B cell (primary cell): ENCODE results near the gene AP2S1. TPM values are rescaled to one million over a fixed set of nuclear protein-coding genes. Genes with fewer than 3 reads are reported as not detected.
A peak's percentile ranks its signal among the peaks of the same experiment; 100 is the strongest.

Experiments
- ATAC-seq: fragments of 200-7000 bp; cut with Tn5 transposase; one replicate; pipeline ENCODE4 v1.10.0; 2021; ENCODE audit warnings: low read depth, mild to moderate bottlenecking, moderate number of reproducible peaks, moderate library complexity
- CTCF ChIA-PET: fragments of 350-600 bp; sonication (Branson Sonifier 250); formaldehyde crosslinking; loops from one replicate; lab custom pipeline; 2021; ENCODE audit warnings: antibody characterized with exemption, inconsistent platforms; lab: Charles Lee
- POLR2A ChIA-PET: fragments of 350-600 bp; sonication (Branson Sonifier 250); formaldehyde crosslinking; loops from one replicate; lab custom pipeline; 2021; ENCODE audit warnings: antibody characterized with exemption; lab: Charles Lee
- DNase-seq: peaks from one replicate; pipeline ENCODE4 v3.0.0; 2013
- H2AFZ ChIP-seq: 2 replicates; pipeline ENCODE4 v1.6.1; 2012; ENCODE audit warnings: mild to moderate bottlenecking, low read depth, low read length; ENCODE audit not compliant: insufficient read depth, poor library complexity, severe bottlenecking
- H3K27ac ChIP-seq, 2 donors: 1 replicate in 1 of 2; 2 replicates in 1 of 2; pipeline ENCODE4 v1.5.1; 2012 to 2013; ENCODE audit warnings: low read length in 2 of 2, mild to moderate bottlenecking in 2 of 2, moderate library complexity in 1 of 2
- H3K27me3 ChIP-seq, 4 experiments: fragments of 200-600 bp in 1 of 4; sonication (generic) in 1 of 4; replicated peaks in 1 of 4; 1 replicate in 2 of 4; 2 replicates in 2 of 4; pipeline versions ENCODE4 v1.6.1 to v1.7.0; 2013 to 2016; ENCODE audit warnings: low read length in 3 of 4, mild to moderate bottlenecking in 2 of 4, mixed read lengths in 1 of 4, moderate library complexity in 1 of 4; ENCODE audit not compliant: insufficient read depth in 4 of 4, control insufficient read depth in 3 of 4; ENCODE audit errors: control extremely low read depth in 1 of 4
- H3K36me3 ChIP-seq, 2 experiments: replicated peaks in 1 of 2; 1 replicate in 1 of 2; 2 replicates in 1 of 2; pipeline versions ENCODE4 v1.6.1 to v1.7.1; 2013; ENCODE audit warnings: low read length in 1 of 2; ENCODE audit not compliant: insufficient read depth in 2 of 2, control insufficient read depth in 1 of 2; ENCODE audit errors: control extremely low read depth in 1 of 2, extremely low read depth in 1 of 2
- H3K4me1 ChIP-seq, 2 donors: fragments of 200-600 bp in 1 of 2; sonication (generic) in 1 of 2; 1 replicate in 1 of 2; 2 replicates in 1 of 2; pipeline versions ENCODE4 v1.5.1 to v1.6.1; 2013 to 2017; ENCODE audit warnings: low read length in 2 of 2; ENCODE audit not compliant: control insufficient read depth in 2 of 2, insufficient read depth in 2 of 2
- H3K4me2 ChIP-seq: replicated peaks from 2 replicates; pipeline ENCODE3; 2012; ENCODE audit warnings: mild to moderate bottlenecking, low read depth, low read length; ENCODE audit not compliant: poor library complexity, severe bottlenecking
- H3K4me3 ChIP-seq, 5 experiments: fragments of 200-600 bp in 1 of 5; sonication (generic) in 1 of 5; 1 replicate in 3 of 5; 2 replicates in 2 of 5; pipeline versions ENCODE4 v1.5.1 to v1.7.0; 2011 to 2016; ENCODE audit warnings: low read length in 4 of 5, mild to moderate bottlenecking in 4 of 5, low read depth in 2 of 5, control low read depth in 1 of 5, moderate library complexity in 1 of 5; ENCODE audit not compliant: insufficient read depth in 1 of 5; ENCODE audit errors: control extremely low read depth in 1 of 5, extremely low read depth in 1 of 5
- H3K79me2 ChIP-seq: fragments of 200-600 bp; sonication (generic); one replicate; pipeline ENCODE4 v1.6.0; 2016; ENCODE audit warnings: low read length; ENCODE audit not compliant: control insufficient read depth, insufficient read depth
- H3K9ac ChIP-seq: fragments of 200-600 bp; sonication (generic); 2 replicates; pipeline ENCODE4 v1.6.1; 2017; ENCODE audit warnings: mild to moderate bottlenecking, low read length, moderate library complexity
- H3K9me3 ChIP-seq, 3 donors: one replicate each; pipeline versions ENCODE4 v1.6.1 to v1.7.1; 2013; ENCODE audit warnings: low read length in 2 of 3; ENCODE audit not compliant: control insufficient read depth in 2 of 3, insufficient read depth in 1 of 3; ENCODE audit errors: control extremely low read depth in 1 of 3
- H4K20me1 ChIP-seq: 2 replicates; pipeline ENCODE4 v1.6.0; 2012; ENCODE audit warnings: mild to moderate bottlenecking, low read length; ENCODE audit not compliant: insufficient read depth, control insufficient read depth, poor library complexity, severe bottlenecking
- H3K27ac Mint-ChIP-seq: one replicate; pipeline ENCODE4 v1.8.0; 2021; ENCODE audit warnings: mixed read lengths
- H3K27me3 Mint-ChIP-seq: one replicate; pipeline ENCODE4 v1.8.0; 2021; ENCODE audit warnings: mixed read lengths
- H3K4me1 Mint-ChIP-seq: one replicate; pipeline ENCODE4 v1.8.0; 2021; ENCODE audit warnings: mixed read lengths
- H3K4me3 Mint-ChIP-seq: one replicate; pipeline ENCODE4 v1.8.0; 2021; ENCODE audit warnings: mixed read lengths
- H3K9me3 Mint-ChIP-seq: one replicate; pipeline ENCODE4 v1.8.0; 2022; ENCODE audit warnings: mixed read lengths; ENCODE audit not compliant: insufficient read depth
- EZH2 ChIP-seq: IDR thresholded peaks from 2 replicates; pipeline ENCODE4 v1.6.1; 2012; ENCODE audit warnings: borderline replicate concordance, low read depth, mild to moderate bottlenecking, moderate library complexity, low read length; ENCODE audit not compliant: insufficient read depth, poor library complexity, severe bottlenecking
- WGBS: methylation state at CpG from one replicate; pipeline ENCODE4 v1.1.5; 2013; ENCODE audit warnings: missing lambda C conversion rate; ENCODE audit not compliant: insufficient coverage; 5-methylcytosine and 5-hydroxymethylcytosine counted together
- intact Hi-C: fragments of 100-400 bp; cut with micrococcal nuclease; formaldehyde crosslinking; loops from one replicate; pipeline ENCODE4 v1.10.0; 2022
- polyA plus RNA-seq: library from polyadenylated mRNA; depleted of rRNA; stranded (reverse); fragments of >200 nt; gene quantifications from 2 replicates; pipeline ENCODE4 v1.2.3, GENCODE V29; 2012
- total RNA-seq, 2 donors: library from RNA; stranded (reverse); fragments of 120-200 nt in 1 of 2; gene quantifications; 1 replicate in 1 of 2; 2 replicates in 1 of 2; pipeline versions ENCODE4 v1.2.3 to v1.2.4, GENCODE V29; 2013 to 2022
- TF ChIP-seq, protein P1 (sequence below): fragments of 200-600 bp; IDR thresholded peaks from one replicate; pipeline ENCODE4 v1.8.0; 2022; ENCODE audit warnings: antibody characterized with exemption, mild to moderate bottlenecking

AP2S1 gene
- total and polyA plus RNA-seq, 2 donors (not counting 1 experiment from before 2014, with no cell fraction given), result 47.2 to 51.3 TPM

DNA sequence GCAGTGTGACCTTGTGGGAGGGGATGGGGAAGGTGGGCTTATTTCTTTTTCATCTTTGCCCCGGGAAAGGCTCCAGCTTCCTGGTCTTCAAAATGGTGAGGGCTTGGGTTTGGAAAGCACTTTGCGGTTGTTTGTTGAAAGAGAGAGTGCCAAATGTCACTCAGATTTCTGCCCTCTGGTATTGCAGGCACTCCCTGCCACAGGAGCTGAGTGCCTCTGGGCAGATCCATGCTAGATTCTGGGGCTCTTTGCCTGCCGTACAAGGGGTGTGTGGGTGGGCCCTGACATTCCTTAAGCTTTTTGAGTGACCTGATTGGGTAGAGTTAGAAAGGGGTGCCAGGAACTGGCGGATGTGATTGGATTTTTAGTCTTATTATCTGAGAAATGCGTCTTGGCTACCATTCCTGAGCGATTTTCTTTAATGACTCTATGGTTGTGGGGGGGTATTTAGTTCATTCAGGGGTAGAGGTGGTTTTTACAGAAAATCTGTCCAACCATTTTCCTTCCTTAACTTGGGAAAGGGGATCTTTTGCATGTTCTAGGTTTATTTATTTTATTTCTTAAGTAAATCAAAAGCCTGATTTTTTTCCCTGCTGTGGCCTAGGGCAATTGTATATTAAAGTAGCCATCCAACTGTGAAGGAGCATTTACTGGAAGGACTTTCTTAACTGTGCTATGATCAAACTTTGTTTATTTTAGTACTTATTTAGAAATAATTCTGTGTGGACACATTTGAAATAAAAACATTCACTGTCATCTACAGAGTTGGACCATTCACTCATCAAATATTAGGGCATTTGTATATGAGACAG lies 13.4 kb upstream of the AP2S1 start:
- peaks cover 30% of the 10 kb centered on the region for H4K20me1 ChIP-seq
- ChIA-PET POLR2A (interaction anchor here (0.6 kb wide), 1 partner anchor 266 kb away, joined by 4 read pairs; no protein-coding TSS in a partner anchor), CTCF (interaction anchor here (1.4 kb wide), 1 partner anchor 149 kb away, joined by 4 read pairs; no protein-coding TSS in a partner anchor)
- peaks cover 0 to 5% (median 0%) of the 10 kb centered on the region in 3 donors for H3K9me3 ChIP-seq
- 100% methylated on average over 3 of the region's 6 CpGs for WGBS
- H2AFZ ChIP-seq, result no peak overlapping the region
- DNase-seq (no peak), ATAC-seq (no peak)
- no peak overlapping the region for H3K27ac ChIP-seq
- H3K4me3 ChIP-seq, result no peak overlapping the region
- Mint-ChIP-seq H3K4me1 (peaks cover 34% of the 10 kb centered on the region), H3K9me3 (peaks cover 2% of the 10 kb centered on the region), H3K27me3 (no peaks in the 10 kb centered on the region), H3K27ac (no peak overlapping the region), H3K4me3 (no peak overlapping the region)
- TF ChIP-seq, protein P1, sequence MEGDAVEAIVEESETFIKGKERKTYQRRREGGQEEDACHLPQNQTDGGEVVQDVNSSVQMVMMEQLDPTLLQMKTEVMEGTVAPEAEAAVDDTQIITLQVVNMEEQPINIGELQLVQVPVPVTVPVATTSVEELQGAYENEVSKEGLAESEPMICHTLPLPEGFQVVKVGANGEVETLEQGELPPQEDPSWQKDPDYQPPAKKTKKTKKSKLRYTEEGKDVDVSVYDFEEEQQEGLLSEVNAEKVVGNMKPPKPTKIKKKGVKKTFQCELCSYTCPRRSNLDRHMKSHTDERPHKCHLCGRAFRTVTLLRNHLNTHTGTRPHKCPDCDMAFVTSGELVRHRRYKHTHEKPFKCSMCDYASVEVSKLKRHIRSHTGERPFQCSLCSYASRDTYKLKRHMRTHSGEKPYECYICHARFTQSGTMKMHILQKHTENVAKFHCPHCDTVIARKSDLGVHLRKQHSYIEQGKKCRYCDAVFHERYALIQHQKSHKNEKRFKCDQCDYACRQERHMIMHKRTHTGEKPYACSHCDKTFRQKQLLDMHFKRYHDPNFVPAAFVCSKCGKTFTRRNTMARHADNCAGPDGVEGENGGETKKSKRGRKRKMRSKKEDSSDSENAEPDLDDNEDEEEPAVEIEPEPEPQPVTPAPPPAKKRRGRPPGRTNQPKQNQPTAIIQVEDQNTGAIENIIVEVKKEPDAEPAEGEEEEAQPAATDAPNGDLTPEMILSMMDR, result no peak
- H3K9ac ChIP-seq, result no peak overlapping the region
- intact Hi-C loops, result loop anchor here (5.0 to 10.0 kb wide), 2 partner anchors 268 to 391 kb away; partner anchors contain the start of genes CCDC9 and SAE1
- H3K4me1 ChIP-seq, result peaks cover 26 to 30% of the 10 kb centered on the region in 2 donors
- peaks cover 71% of the 10 kb centered on the region for H3K79me2 ChIP-seq
- H3K36me3 ChIP-seq, result no peaks in the 10 kb centered on the region
- H3K4me2 ChIP-seq, result peak overlapping the region; percentile 90
- H3K27me3 ChIP-seq, result no peaks in the 10 kb centered on the region

DNA sequence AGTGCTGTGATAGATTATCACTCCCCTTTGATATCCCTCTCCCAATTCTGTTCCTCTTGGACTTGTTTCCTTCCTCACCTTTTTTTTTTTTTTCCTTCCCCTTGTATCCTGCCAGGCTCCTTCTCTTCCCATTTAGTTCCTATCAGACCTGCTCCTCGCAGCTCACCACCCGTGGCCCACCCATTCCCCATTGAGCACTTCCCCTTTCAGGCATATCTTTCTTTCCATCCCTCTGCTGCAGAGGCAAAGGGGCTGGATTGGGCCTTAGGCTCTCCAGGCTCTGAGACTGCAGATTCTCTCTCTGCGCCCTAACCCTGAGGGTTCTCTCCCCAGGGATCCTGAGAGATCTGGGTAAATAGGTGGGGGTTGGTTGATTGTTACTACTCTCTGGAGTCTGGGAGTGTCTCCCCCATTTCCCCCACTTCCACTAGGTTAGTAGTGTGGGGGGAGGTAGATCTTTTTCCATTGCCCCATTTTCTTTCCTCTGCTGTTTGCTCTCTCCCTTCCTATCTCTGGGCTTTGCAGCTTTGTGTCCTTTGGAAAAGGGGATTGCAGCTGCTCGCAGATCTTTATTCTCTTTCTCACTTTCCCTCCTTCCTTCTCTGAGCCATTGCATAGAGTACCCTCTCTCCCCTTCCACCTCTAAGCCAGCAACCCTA lies 12.5 kb upstream of the AP2S1 start:
- intact Hi-C loops, result loop anchor here (5.0 to 10.0 kb wide), 2 partner anchors 269 to 392 kb away; partner anchors contain the start of genes CCDC9 and SAE1
- WGBS, result 31% methylated on average over 2 of the region's 4 CpGs
- H2AFZ ChIP-seq, result no peak overlapping the region
- H3K9ac ChIP-seq, result peak overlapping the region; percentile 64
- H3K9me3 Mint-ChIP-seq, result peaks cover 2% of the 10 kb centered on the region
- H3K79me2 ChIP-seq, result peaks cover 62% of the 10 kb centered on the region
- DNase-seq, result no peak
- peaks cover 27% of the 10 kb centered on the region for H4K20me1 ChIP-seq
- H3K27me3 Mint-ChIP-seq, result no peaks in the 10 kb centered on the region
- H3K4me1 Mint-ChIP-seq, result peaks cover 31% of the 10 kb centered on the region
- H3K4me2 ChIP-seq, result peak overlapping the region; percentile 90
- TF ChIP-seq, protein P1, result no peak
- TF ChIP-seq EZH2, result no peak
- H3K9me3 ChIP-seq, result peaks cover 0 to 5% (median 0%) of the 10 kb centered on the region in 3 donors
- H3K4me1 ChIP-seq, result peaks cover 26 to 30% of the 10 kb centered on the region in 2 donors
- H3K27ac Mint-ChIP-seq, result no peak overlapping the region
- CTCF ChIA-PET, result interaction anchor here (1.3 to 1.4 kb wide), 2 partner anchors 17 to 150 kb away, joined by 3 to 4 read pairs; no protein-coding TSS in a partner anchor
- no peaks in the 10 kb centered on the region for H3K27me3 ChIP-seq
- ATAC-seq, result no peak
- no peak overlapping the region for H3K27ac ChIP-seq
- no peak overlapping the region for H3K4me3 Mint-ChIP-seq
- H3K36me3 ChIP-seq, result no peaks in the 10 kb centered on the region
- POLR2A ChIA-PET, result interaction anchor here (0.6 kb wide), 3 partner anchors 16 to 265 kb away, joined by 3 to 4 read pairs (median 4); no protein-coding TSS in a partner anchor
- H3K4me3 ChIP-seq, result no peak overlapping the region
